H9 (cell line): ENCODE data around the gene EIF2AK2. TPM values are rescaled to one million over a fixed set of nuclear protein-coding genes. Genes with fewer than 3 reads are reported as not detected.

Experiments used
- DNase-seq: peaks from one replicate; pipeline ENCODE4 v3.0.0-alpha.2; 2017
- H2AFZ ChIP-seq: one replicate; pipeline ENCODE4 v1.6.1; 2013; ENCODE audit warnings: mild to moderate bottlenecking, low read length, control low read depth, moderate library complexity
- H2AK5ac ChIP-seq: 2 replicates; pipeline ENCODE4 v1.6.1; 2013; ENCODE audit warnings: low read length, control low read depth, mixed read lengths; ENCODE audit not compliant: insufficient read length
- H2BK120ac ChIP-seq: one replicate; pipeline ENCODE4 v1.6.1; 2013; ENCODE audit warnings: low read depth, mild to moderate bottlenecking, low read length, control low read depth, inconsistent platforms; ENCODE audit not compliant: poor library complexity, severe bottlenecking
- H2BK12ac ChIP-seq: 2 replicates; pipeline ENCODE4 v1.6.1; 2013; ENCODE audit warnings: low read length, control low read depth, mixed read lengths, low read depth; ENCODE audit not compliant: insufficient read length
- H2BK15ac ChIP-seq: 2 replicates; pipeline ENCODE4 v1.6.1; 2013; ENCODE audit warnings: low read depth, low read length, control low read depth
- H2BK20ac ChIP-seq: one replicate; pipeline ENCODE4 v1.6.1; 2013; ENCODE audit warnings: low read depth, mild to moderate bottlenecking, low read length, control low read depth, inconsistent platforms; ENCODE audit not compliant: poor library complexity, severe bottlenecking
- H2BK5ac ChIP-seq: 2 replicates; pipeline ENCODE4 v1.6.1; 2013; ENCODE audit warnings: low read length, control low read depth, mixed read lengths; ENCODE audit not compliant: insufficient read length
- H3K14ac ChIP-seq: 2 replicates; pipeline ENCODE4 v1.6.1; 2013; ENCODE audit warnings: low read length, control low read depth; ENCODE audit not compliant: insufficient read depth
- H3K18ac ChIP-seq: 2 replicates; pipeline ENCODE4 v1.6.1; 2013; ENCODE audit warnings: low read depth, mild to moderate bottlenecking, mixed read lengths, low read length, control low read depth; ENCODE audit not compliant: insufficient read length
- H3K23ac ChIP-seq: 2 replicates; pipeline ENCODE4 v1.6.1; 2013; ENCODE audit warnings: low read length, control low read depth, mixed read lengths, low read depth; ENCODE audit not compliant: insufficient read length
- H3K23me2 ChIP-seq: 2 replicates; pipeline ENCODE4 v1.6.1; 2013; ENCODE audit warnings: low read depth, mild to moderate bottlenecking, mixed read lengths, low read length, control low read depth; ENCODE audit not compliant: insufficient read length, poor library complexity, severe bottlenecking
- H3K27ac ChIP-seq: 2 replicates; pipeline ENCODE4 v1.5.1; 2013; ENCODE audit warnings: low read length, control low read depth, mixed read lengths, low read depth; ENCODE audit not compliant: insufficient read length
- H3K27me3 ChIP-seq: 2 replicates; pipeline ENCODE4 v1.6.1; 2013; ENCODE audit warnings: low read length, control low read depth, inconsistent platforms; ENCODE audit not compliant: insufficient read depth
- H3K4ac ChIP-seq: 2 replicates; pipeline ENCODE4 v1.6.1; 2013; ENCODE audit warnings: low read depth, mild to moderate bottlenecking, control low read depth, inconsistent platforms, low read length, moderate library complexity
- H3K4me1 ChIP-seq: 2 replicates; pipeline ENCODE4 v1.6.1; 2013; ENCODE audit warnings: low read length, control low read depth, inconsistent platforms; ENCODE audit not compliant: insufficient read depth
- H3K4me2 ChIP-seq: 2 replicates; pipeline ENCODE4 v1.6.1; 2013; ENCODE audit warnings: low read length, control low read depth, mixed read lengths; ENCODE audit not compliant: insufficient read length, insufficient read depth
- H3K56ac ChIP-seq: 2 replicates; pipeline ENCODE4 v1.6.1; 2013; ENCODE audit warnings: low read depth, mild to moderate bottlenecking, mixed read lengths, low read length, control low read depth; ENCODE audit not compliant: insufficient read length
- H3K79me1 ChIP-seq: 2 replicates; pipeline ENCODE4 v1.6.1; 2013; ENCODE audit warnings: low read depth, mild to moderate bottlenecking, moderate library complexity, low read length, control low read depth, inconsistent platforms; ENCODE audit not compliant: insufficient read depth, poor library complexity, severe bottlenecking
- H3K79me2 ChIP-seq: 2 replicates; pipeline ENCODE4 v1.6.1; 2013; ENCODE audit warnings: low read length, control low read depth, inconsistent platforms; ENCODE audit not compliant: insufficient read depth
- H3K9ac ChIP-seq: 2 replicates; pipeline ENCODE4 v1.6.1; 2013; ENCODE audit warnings: low read length, control low read depth, mixed read lengths; ENCODE audit not compliant: insufficient read length; ENCODE audit errors: extremely low read depth
- H3K9me3 ChIP-seq: one replicate; pipeline ENCODE4 v1.6.1; 2013; ENCODE audit warnings: low read depth, low read length, inconsistent platforms; ENCODE audit not compliant: control insufficient read depth
- H3T11ph ChIP-seq: one replicate; pipeline ENCODE4 v1.6.1; 2013; ENCODE audit warnings: mild to moderate bottlenecking, low read length, control low read depth, inconsistent platforms
- H4K20me1 ChIP-seq: one replicate; pipeline ENCODE4 v1.6.1; 2013; ENCODE audit not compliant: control insufficient read depth, insufficient read length, insufficient read depth
- H4K5ac ChIP-seq: 2 replicates; pipeline ENCODE4 v1.6.1; 2013; ENCODE audit warnings: low read depth, mild to moderate bottlenecking, mixed read lengths, low read length, control low read depth; ENCODE audit not compliant: insufficient read length
- H4K8ac ChIP-seq: replicated peaks from 2 replicates; pipeline ENCODE4 v1.6.1; 2013; ENCODE audit warnings: low read length, control low read depth, mixed read lengths, low read depth; ENCODE audit not compliant: insufficient read length
- H4K91ac ChIP-seq: 2 replicates; pipeline ENCODE4 v1.6.1; 2013; ENCODE audit warnings: low read depth, mild to moderate bottlenecking, moderate library complexity, mixed read lengths, low read length, control low read depth; ENCODE audit not compliant: insufficient read length
- H3K27ac Mint-ChIP-seq, 3 experiments: 2 replicates in 2 of 3; 3 replicates in 1 of 3; pipeline ENCODE4 v1.8.0; 2020 to 2021; ENCODE audit warnings: mixed read lengths in 3 of 3, mild to moderate bottlenecking in 1 of 3, moderate library complexity in 1 of 3
- H3K27me3 Mint-ChIP-seq: 2 replicates; pipeline ENCODE4 v1.8.0; 2021; ENCODE audit warnings: low read depth, mild to moderate bottlenecking, moderate library complexity, mixed read lengths
- H3K36me3 Mint-ChIP-seq, 3 experiments: 2 replicates in 2 of 3; 3 replicates in 1 of 3; pipeline ENCODE4 v1.8.0; 2020 to 2021; ENCODE audit warnings: low read depth in 3 of 3, mixed read lengths in 3 of 3; ENCODE audit not compliant: insufficient read depth in 1 of 3
- H3K4me1 Mint-ChIP-seq, 2 experiments: 2 replicates each; pipeline ENCODE4 v1.8.0; 2020; ENCODE audit warnings: mixed read lengths in 2 of 2
- H3K4me3 Mint-ChIP-seq, 2 experiments: 2 replicates in 1 of 2; 3 replicates in 1 of 2; pipeline ENCODE4 v1.8.0; 2020 to 2021; ENCODE audit warnings: mild to moderate bottlenecking in 2 of 2, mixed read lengths in 2 of 2, moderate library complexity in 1 of 2
- H3K9me3 Mint-ChIP-seq, 2 experiments: 2 replicates in 1 of 2; 3 replicates in 1 of 2; pipeline ENCODE4 v1.8.0; 2020; ENCODE audit warnings: mild to moderate bottlenecking in 2 of 2, mixed read lengths in 2 of 2, moderate library complexity in 1 of 2
- WGBS: extraction: QIAGEN DNeasy Blood & Tissue Kit; methylation state at CpG from one replicate; pipeline ENCODE4 v1.1.7; 2013; ENCODE audit warnings: missing lambda C conversion rate, low lambda C conversion rate, mixed read lengths; ENCODE audit not compliant: insufficient read length; ENCODE audit errors: extremely low coverage; 5-methylcytosine and 5-hydroxymethylcytosine counted together
- total RNA-seq: library from RNA; stranded (reverse); gene quantifications from 2 replicates; pipeline ENCODE4 v1.2.1, GENCODE V29; 2021
- TF ChIP-seq, protein P1 (sequence below): fragments of 200-600 bp; sonication (generic); conservative IDR thresholded peaks from 3 replicates; pipeline ENCODE4 v1.8.0; 2021; ENCODE audit warnings: antibody characterized with exemption, mild to moderate bottlenecking

Gene EIF2AK2
- total RNA-seq, 1 experiment from 2014 or later, result 55.7 TPM

DNA sequence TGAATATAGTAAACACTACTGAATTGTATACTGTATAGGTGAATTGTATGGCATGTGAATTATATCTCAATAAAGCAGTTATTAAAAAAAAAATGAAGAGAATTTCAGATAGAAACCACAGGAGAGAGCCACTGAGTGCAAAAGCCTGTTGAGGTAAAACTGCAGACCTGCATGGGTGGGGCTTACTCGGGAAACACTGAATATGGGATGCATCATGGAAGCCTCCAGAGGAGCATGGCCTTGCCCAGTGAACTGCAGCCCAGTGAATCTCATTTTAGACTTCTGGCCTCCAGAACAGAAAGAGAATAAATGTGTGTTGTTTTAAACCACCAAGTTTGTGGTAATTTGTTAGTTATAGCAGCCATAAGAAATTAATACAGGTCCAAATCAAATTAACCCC, 56.7 kb downstream of the EIF2AK2 start:
- no peak overlapping the region for H2BK12ac ChIP-seq
- no peak overlapping the region for H2BK120ac ChIP-seq
- H2BK5ac ChIP-seq, result no peak overlapping the region
- no peak overlapping the region for H2AFZ ChIP-seq
- no peak for DNase-seq
- no peaks in the 10 kb centered on the region for H3K79me1 ChIP-seq
- no peak overlapping the region for H4K5ac ChIP-seq
- peak overlapping the region in 1 of 3 experiments; percentile 39; a peak in 1 of 7 replicates for H3K27ac Mint-ChIP-seq
- H3K27me3 Mint-ChIP-seq, result no peaks in the 10 kb centered on the region
- H4K91ac ChIP-seq, result no peak overlapping the region
- H3K27ac ChIP-seq, result no peak overlapping the region
- H3K4me1 ChIP-seq, result no peaks in the 10 kb centered on the region
- no peaks in the 10 kb centered on the region for H3K79me2 ChIP-seq
- H3K23me2 ChIP-seq, result no peaks in the 10 kb centered on the region
- no peaks in the 10 kb centered on the region for H3K27me3 ChIP-seq
- H3K23ac ChIP-seq, result no peak overlapping the region
- no peak overlapping the region for H3K14ac ChIP-seq
- no peak overlapping the region for H4K8ac ChIP-seq
- H3T11ph ChIP-seq, result no peak overlapping the region
- H3K4me1 Mint-ChIP-seq, result peaks cover 1 to 7% of the 10 kb centered on the region in 2 experiments
- no peak overlapping the region for H2BK15ac ChIP-seq
- H3K9me3 Mint-ChIP-seq, result no peaks in the 10 kb centered on the region
- TF ChIP-seq, protein P1, sequence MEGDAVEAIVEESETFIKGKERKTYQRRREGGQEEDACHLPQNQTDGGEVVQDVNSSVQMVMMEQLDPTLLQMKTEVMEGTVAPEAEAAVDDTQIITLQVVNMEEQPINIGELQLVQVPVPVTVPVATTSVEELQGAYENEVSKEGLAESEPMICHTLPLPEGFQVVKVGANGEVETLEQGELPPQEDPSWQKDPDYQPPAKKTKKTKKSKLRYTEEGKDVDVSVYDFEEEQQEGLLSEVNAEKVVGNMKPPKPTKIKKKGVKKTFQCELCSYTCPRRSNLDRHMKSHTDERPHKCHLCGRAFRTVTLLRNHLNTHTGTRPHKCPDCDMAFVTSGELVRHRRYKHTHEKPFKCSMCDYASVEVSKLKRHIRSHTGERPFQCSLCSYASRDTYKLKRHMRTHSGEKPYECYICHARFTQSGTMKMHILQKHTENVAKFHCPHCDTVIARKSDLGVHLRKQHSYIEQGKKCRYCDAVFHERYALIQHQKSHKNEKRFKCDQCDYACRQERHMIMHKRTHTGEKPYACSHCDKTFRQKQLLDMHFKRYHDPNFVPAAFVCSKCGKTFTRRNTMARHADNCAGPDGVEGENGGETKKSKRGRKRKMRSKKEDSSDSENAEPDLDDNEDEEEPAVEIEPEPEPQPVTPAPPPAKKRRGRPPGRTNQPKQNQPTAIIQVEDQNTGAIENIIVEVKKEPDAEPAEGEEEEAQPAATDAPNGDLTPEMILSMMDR, result no peak
- no peak overlapping the region for H3K9ac ChIP-seq
- H3K9me3 ChIP-seq, result no peaks in the 10 kb centered on the region
- no peaks in the 10 kb centered on the region for H4K20me1 ChIP-seq
- H3K56ac ChIP-seq, result no peak overlapping the region
- no peak overlapping the region for H3K4me3 Mint-ChIP-seq
- no peak overlapping the region for H2BK20ac ChIP-seq
- WGBS, result no CpG with 5 or more reads among the region's 1 CpG
- no peak overlapping the region for H3K18ac ChIP-seq
- peaks cover 0 to 16% (median 8%) of the 10 kb centered on the region in 3 experiments; a peak in 3 of 7 replicates for H3K36me3 Mint-ChIP-seq
- no peak overlapping the region for H3K4me2 ChIP-seq
- no peak overlapping the region for H3K4ac ChIP-seq
- H2AK5ac ChIP-seq, result no peak overlapping the region
